Activated CD4-positive, alpha-beta T cell treated with anti-CD3 and anti-CD28 coated beads for 36 hours (primary cell): ENCODE data around the gene IP6K3. TPM values are rescaled to one million over a fixed set of nuclear protein-coding genes. Genes with fewer than 3 reads are reported as not detected.

Source experiments
- ATAC-seq: fragments of 200-7000 bp; cut with Tn5 transposase; one replicate; pipeline ENCODE4 v1.10.0; 2021; ENCODE audit warnings: mild to moderate bottlenecking, moderate library complexity
- CTCF ChIA-PET: fragments of 350-600 bp; sonication (Branson Sonifier 250); formaldehyde crosslinking; loops from one replicate; lab custom pipeline; 2021; ENCODE audit warnings: antibody characterized with exemption; lab: Charles Lee
- POLR2A ChIA-PET: fragments of 350-600 bp; sonication (Branson Sonifier 250); formaldehyde crosslinking; loops from one replicate; lab custom pipeline; 2021; ENCODE audit warnings: antibody characterized with exemption, inconsistent platforms; lab: Charles Lee
- DNase-seq: peaks from one replicate; pipeline ENCODE4 v3.0.0-alpha.2; 2020
- H3K27ac Mint-ChIP-seq: one replicate; pipeline ENCODE4 v1.8.0; 2021; ENCODE audit warnings: mixed read lengths
- H3K27me3 Mint-ChIP-seq: one replicate; pipeline ENCODE4 v1.8.0; 2021; ENCODE audit warnings: mixed read lengths
- H3K36me3 Mint-ChIP-seq: one replicate; pipeline ENCODE4 v1.8.0; 2021; ENCODE audit warnings: low read depth, mixed read lengths
- H3K4me1 Mint-ChIP-seq: one replicate; pipeline ENCODE4 v1.8.0; 2021; ENCODE audit warnings: mixed read lengths
- H3K4me3 Mint-ChIP-seq: one replicate; pipeline ENCODE4 v1.8.0; 2021; ENCODE audit warnings: mild to moderate bottlenecking, moderate library complexity, mixed read lengths
- H3K9me3 Mint-ChIP-seq: one replicate; pipeline ENCODE4 v1.8.0; 2021; ENCODE audit warnings: low read depth, mixed read lengths
- intact Hi-C, 2 experiments: fragments of 100-400 bp; cut with DNase I in 1 of 2; cut with micrococcal nuclease in 1 of 2; formaldehyde crosslinking; loops; one replicate each; pipeline versions ENCODE4 v1.14.2 to v1.15.1; 2022 to 2024; cut with DNase I, micrococcal nuclease
- total RNA-seq, 2 experiments: library from RNA; stranded (reverse); gene quantifications; one replicate each; pipeline ENCODE4 v1.2.3, GENCODE V29; 2021

The IP6K3 gene
- total RNA-seq, 2 experiments from 2014 or later: not detected

- POLR2A ChIA-PET: no interaction called here
- no peaks in the 10 kb centered on the region for H3K27me3 Mint-ChIP-seq
- ATAC-seq (no peak), DNase-seq (no peak)
- CTCF ChIA-PET: interaction anchor here (0.6 to 1.4 kb wide), 3 partner anchors 9 to 306 kb away, joined by 4 to 6 read pairs (median 4); no protein-coding TSS in a partner anchor
- no peak overlapping the region for H3K4me3 Mint-ChIP-seq
- H3K4me1 Mint-ChIP-seq: no peaks in the 10 kb centered on the region
- no peaks in the 10 kb centered on the region for H3K9me3 Mint-ChIP-seq
- peaks cover 48% of the 10 kb centered on the region for H3K36me3 Mint-ChIP-seq
- no peak overlapping the region for H3K27ac Mint-ChIP-seq
- intact Hi-C loops: no loop called here
Measured at GRCh38 chr6:33777398-33778388, 31.0 kb upstream of the IP6K3 start.

- no peak for DNase-seq
- Mint-ChIP-seq H3K27me3 (no peaks in the 10 kb centered on the region), H3K4me3 (no peak overlapping the region), H3K27ac (no peak overlapping the region), H3K9me3 (no peaks in the 10 kb centered on the region), H3K36me3 (peaks cover 46% of the 10 kb centered on the region), H3K4me1 (no peaks in the 10 kb centered on the region)
- no peak for ATAC-seq
- ChIA-PET POLR2A (interaction anchor here (1.3 kb wide), 1 partner anchor 8 kb away, joined by 3 read pairs; no protein-coding TSS in a partner anchor), CTCF (interaction anchor here (0.6 to 1.2 kb wide), 3 partner anchors 8 to 40 kb away, joined by 3 to 4 read pairs (median 3); no protein-coding TSS in a partner anchor)
- intact Hi-C loops: no loop called here
Measured at GRCh38 chr6:33776764-33777163, 30.1 kb upstream of the IP6K3 start.

DNA sequence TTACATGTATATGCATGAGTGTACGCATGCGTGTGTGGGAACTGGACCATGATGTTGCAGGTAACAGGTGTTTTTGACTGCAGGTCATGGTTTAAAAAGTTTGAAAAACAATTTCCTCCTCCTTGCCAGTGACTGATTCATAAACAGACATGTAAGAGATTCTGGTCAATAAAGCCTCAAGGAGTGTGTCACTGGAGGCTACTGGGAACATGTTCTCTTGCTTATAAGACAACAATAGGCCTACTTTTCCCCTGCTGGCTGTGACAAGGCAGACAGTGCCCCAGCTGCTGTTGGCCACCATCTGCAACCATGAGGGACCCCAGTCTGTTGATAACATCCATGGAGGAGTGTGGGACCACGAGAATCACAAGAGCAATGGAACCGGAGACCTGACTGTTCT lies 29.5 kb upstream of the IP6K3 start:
- Mint-ChIP-seq H3K4me3 (no peak overlapping the region), H3K27ac (no peak overlapping the region), H3K27me3 (no peaks in the 10 kb centered on the region), H3K36me3 (peaks cover 47% of the 10 kb centered on the region), H3K4me1 (peaks cover under 1% of the 10 kb centered on the region), H3K9me3 (no peaks in the 10 kb centered on the region)
- ATAC-seq (no peak), DNase-seq (no peak)
- POLR2A ChIA-PET: interaction anchor here (1.3 kb wide), 1 partner anchor 9 kb away, joined by 3 read pairs; no protein-coding TSS in a partner anchor
- intact Hi-C loops: no loop called here
- CTCF ChIA-PET: interaction anchor here (0.6 to 1.0 kb wide), 3 partner anchors 10 to 16 kb away, joined by 3 read pairs; no protein-coding TSS in a partner anchor

DNA sequence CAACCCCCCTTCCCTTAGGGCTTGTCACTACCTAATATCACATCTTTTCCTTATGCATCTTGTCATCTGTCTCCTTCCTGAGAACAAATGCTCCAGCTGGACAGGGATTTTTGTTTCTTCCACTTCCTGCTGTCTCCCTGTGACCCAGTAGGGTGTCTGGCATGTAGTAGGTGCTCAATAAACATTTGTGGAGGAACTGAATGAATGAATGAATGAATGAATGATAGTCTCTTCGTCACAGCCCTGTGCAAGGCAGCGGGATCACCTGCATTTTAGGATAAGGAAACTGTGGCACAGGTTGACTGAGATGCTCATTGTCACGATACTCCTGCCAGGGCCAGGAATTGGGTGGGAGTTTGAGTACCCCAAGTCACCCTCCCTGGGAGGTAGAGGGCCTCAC lies 28.1 kb upstream of the IP6K3 start:
- Mint-ChIP-seq H3K36me3 (peaks cover 44% of the 10 kb centered on the region), H3K27ac (no peak overlapping the region), H3K4me1 (peaks cover 2% of the 10 kb centered on the region), H3K27me3 (no peaks in the 10 kb centered on the region), H3K4me3 (no peak overlapping the region), H3K9me3 (no peaks in the 10 kb centered on the region)
- no peak for ATAC-seq
- ChIA-PET POLR2A (no interaction called here), CTCF (no interaction called here)
- DNase-seq: no peak
- intact Hi-C loops: no loop called here

DNA sequence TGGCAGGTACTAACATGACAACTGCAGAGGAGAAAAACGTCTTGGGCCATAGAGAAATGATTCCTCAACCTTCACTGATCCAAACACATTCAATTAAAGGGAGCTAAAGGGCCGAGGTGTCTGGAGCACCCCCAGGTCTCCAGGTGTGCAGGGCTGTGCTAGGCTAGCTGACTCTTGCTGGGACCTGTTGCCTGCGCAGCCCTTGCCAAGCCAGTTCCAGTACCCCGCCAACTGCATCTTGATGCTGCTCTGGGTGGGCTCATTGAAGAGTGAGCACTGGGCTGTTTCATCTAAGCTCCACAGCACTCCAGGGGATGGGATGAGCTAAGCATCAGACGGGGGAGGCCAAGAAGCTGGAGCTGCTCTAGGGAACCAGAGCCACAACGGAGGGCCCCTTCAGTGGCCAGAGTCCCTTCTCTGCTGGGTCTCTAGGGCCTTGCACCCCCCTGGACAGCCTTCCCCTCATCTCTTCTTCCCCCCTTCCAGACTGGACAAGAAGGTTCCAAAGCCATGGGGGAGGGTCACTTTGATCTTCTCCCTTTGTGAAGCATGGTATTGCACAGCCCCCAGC lies 26.3 kb upstream of the IP6K3 start:
- H3K27me3 Mint-ChIP-seq: no peaks in the 10 kb centered on the region
- H3K27ac Mint-ChIP-seq: no peak overlapping the region
- ATAC-seq: no peak
- ChIA-PET POLR2A (no interaction called here), CTCF (interaction anchor here (0.6 to 4.6 kb wide), 6 partner anchors 9 to 383 kb away, joined by 3 to 72 read pairs (median 10); no protein-coding TSS in a partner anchor)
- no peak overlapping the region for H3K4me3 Mint-ChIP-seq
- intact Hi-C loops: no loop called here
- H3K36me3 Mint-ChIP-seq: peaks cover 32% of the 10 kb centered on the region
- no peak for DNase-seq
- H3K4me1 Mint-ChIP-seq: peaks cover 2% of the 10 kb centered on the region
- no peaks in the 10 kb centered on the region for H3K9me3 Mint-ChIP-seq

- intact Hi-C loops: no loop called here
- no peak for DNase-seq
- peaks cover 2% of the 10 kb centered on the region for H3K4me1 Mint-ChIP-seq
- no peaks in the 10 kb centered on the region for H3K27me3 Mint-ChIP-seq
- H3K9me3 Mint-ChIP-seq: no peaks in the 10 kb centered on the region
- peaks cover 28% of the 10 kb centered on the region for H3K36me3 Mint-ChIP-seq
- POLR2A ChIA-PET: no interaction called here
- H3K27ac Mint-ChIP-seq: no peak overlapping the region
- H3K4me3 Mint-ChIP-seq: no peak overlapping the region
- CTCF ChIA-PET: interaction anchor here (0.6 to 4.6 kb wide), 17 partner anchors 8 to 383 kb away, joined by 3 to 72 read pairs (median 5); partner anchors contain the start of genes LEMD2 and ZBTB9
- peak; percentile 8 for ATAC-seq
Measured at GRCh38 chr6:33772082-33772830, 25.6 kb upstream of the IP6K3 start.

DNA sequence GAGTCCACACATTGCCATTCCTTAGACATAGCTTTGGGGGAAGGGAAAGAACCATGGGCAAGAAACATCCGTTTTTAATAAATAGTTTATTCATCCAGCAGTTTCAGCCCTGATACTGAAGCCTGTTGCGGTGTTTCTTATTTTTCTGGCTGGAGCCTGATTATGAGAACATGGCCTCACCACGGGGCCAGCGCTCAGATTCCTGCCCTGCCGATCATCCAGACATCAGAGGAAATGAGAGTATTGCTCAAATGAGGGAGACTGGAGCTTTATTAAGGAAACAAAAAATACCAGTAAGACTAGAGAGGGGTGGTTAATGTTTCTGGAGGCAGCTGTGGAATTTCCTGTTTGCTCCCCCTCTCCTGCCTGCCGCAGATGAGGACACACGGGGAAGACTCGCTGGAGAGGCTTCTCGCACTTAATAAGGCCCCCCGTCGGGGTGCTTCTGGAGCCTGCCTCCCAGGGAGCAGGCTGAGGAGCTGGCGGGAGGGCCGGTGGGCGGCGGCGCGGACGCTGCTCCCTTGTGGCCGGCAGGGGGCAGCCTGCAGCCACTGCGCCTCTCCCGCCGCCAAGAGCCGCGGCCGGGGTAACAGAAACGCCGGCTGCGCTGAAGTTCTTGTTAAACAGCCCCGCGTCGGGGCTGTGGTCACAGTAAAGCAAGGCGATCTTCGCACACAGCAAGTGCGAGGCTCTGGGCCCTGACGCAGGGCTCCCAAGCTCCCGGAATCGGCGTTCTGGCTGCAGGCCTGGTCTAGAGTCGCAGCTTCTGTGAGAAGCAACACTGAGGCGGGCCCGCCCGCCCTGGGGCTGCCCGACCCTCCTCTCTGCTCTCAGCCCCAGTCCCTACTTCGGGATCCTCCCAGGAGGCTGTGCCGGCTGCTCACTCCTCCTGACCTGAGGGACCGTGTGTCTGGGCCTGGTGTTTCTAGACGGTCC lies 24.7 kb upstream of the IP6K3 start:
- Mint-ChIP-seq H3K27ac (no peak overlapping the region), H3K27me3 (no peaks in the 10 kb centered on the region), H3K9me3 (no peaks in the 10 kb centered on the region), H3K4me1 (peaks cover 2% of the 10 kb centered on the region), H3K36me3 (peaks cover 22% of the 10 kb centered on the region), H3K4me3 (no peak overlapping the region)
- ATAC-seq (peak; percentile 76), DNase-seq (peak; percentile 82)
- intact Hi-C loops: loop anchor here (1.0 to 2.0 kb wide), 2 partner anchors 256 to 383 kb away; no protein-coding TSS in a partner anchor
- CTCF ChIA-PET: interaction anchor here (0.6 to 4.6 kb wide), 41 partner anchors 7 to 466 kb away, joined by 3 to 72 read pairs (median 4); partner anchors contain the start of genes LEMD2, UQCC2 and ZBTB9
- POLR2A ChIA-PET: interaction anchor here (0.6 to 1.2 kb wide), 2 partner anchors 8 to 182 kb away, joined by 3 to 5 read pairs; no protein-coding TSS in a partner anchor

DNA sequence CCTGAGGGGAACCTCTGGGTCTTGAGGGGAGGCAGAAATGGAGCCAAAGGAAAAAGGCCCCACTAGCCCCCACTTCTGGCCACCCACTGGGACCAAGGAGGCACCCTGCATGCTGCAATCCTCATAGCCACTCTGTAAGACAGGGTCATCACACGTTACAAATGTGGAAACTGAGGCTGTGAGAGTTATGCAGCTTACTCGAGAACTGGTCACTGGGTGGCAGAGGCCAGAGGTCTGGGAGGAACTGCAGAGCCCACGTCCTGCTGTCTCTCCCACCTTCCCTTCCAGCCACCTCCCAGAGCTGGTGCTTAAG lies 24.1 kb upstream of the IP6K3 start:
- Mint-ChIP-seq H3K9me3 (no peaks in the 10 kb centered on the region), H3K27ac (no peak overlapping the region), H3K4me1 (peaks cover 2% of the 10 kb centered on the region), H3K27me3 (no peaks in the 10 kb centered on the region), H3K4me3 (no peak overlapping the region), H3K36me3 (peaks cover 16% of the 10 kb centered on the region)
- ChIA-PET CTCF (interaction anchor here (0.6 to 4.6 kb wide), 38 partner anchors 7 to 467 kb away, joined by 3 to 72 read pairs (median 4); partner anchors contain the start of genes LEMD2 and UQCC2), POLR2A (interaction anchor here (0.6 to 1.2 kb wide), 2 partner anchors 9 to 181 kb away, joined by 3 to 5 read pairs; no protein-coding TSS in a partner anchor)
- ATAC-seq (no peak), DNase-seq (no peak)
- intact Hi-C loops: loop anchor here (1.0 to 2.0 kb wide), 2 partner anchors 257 to 384 kb away; no protein-coding TSS in a partner anchor

GRCh38 chr6:33770124-33770832 lies 23.6 kb upstream of the IP6K3 start:
- ChIA-PET CTCF (interaction anchor here (0.6 to 4.6 kb wide), 25 partner anchors 9 to 1021 kb away, joined by 3 to 72 read pairs (median 4); partner anchors contain the start of genes LEMD2 and UQCC2), POLR2A (interaction anchor here (0.6 to 1.2 kb wide), 2 partner anchors 9 to 180 kb away, joined by 3 to 5 read pairs; no protein-coding TSS in a partner anchor)
- ATAC-seq (no peak), DNase-seq (no peak)
- Mint-ChIP-seq H3K4me1 (peaks cover 2% of the 10 kb centered on the region), H3K36me3 (peaks cover 13% of the 10 kb centered on the region), H3K27me3 (no peaks in the 10 kb centered on the region), H3K9me3 (no peaks in the 10 kb centered on the region), H3K4me3 (no peak overlapping the region), H3K27ac (no peak overlapping the region)
- intact Hi-C loops: loop anchor here in 1 of 2 experiments (2.0 kb wide), 1 partner anchor 385 kb away; no protein-coding TSS in a partner anchor
